ENCODE measurements around the gene FGF1.

FGF1 gene

GRCh38 chr5:142571371-142571770 is 114.5 kb downstream of the FGF1 start:
- no peak for DNase-seq

GRCh38 chr5:142569905-142570304 is 116.0 kb downstream of the FGF1 start:
- DNase-seq, result no peak

GRCh38 chr5:142568996-142569335 is 116.9 kb downstream of the FGF1 start:
- DNase-seq, result no peak

GRCh38 chr5:142568283-142568995 is 117.5 kb downstream of the FGF1 start:
- DNase-seq, result no peak

GRCh38 chr5:142561486-142562097 is 124.3 kb downstream of the FGF1 start:
- DNase-seq, result no peak

- DNase-seq, result no peak
Observed at GRCh38 chr5:142561029-142561428, 124.9 kb downstream of the FGF1 start.

- no peak for DNase-seq
Observed at GRCh38 chr5:142552107-142552506, 133.8 kb downstream of the FGF1 start.

GRCh38 chr5:142551338-142552067 is 134.4 kb downstream of the FGF1 start:
- DNase-seq, result peak in 2 of 3 donors; percentile 18 to 27

- DNase-seq, result no peak
Observed at GRCh38 chr5:142550471-142550870, 135.4 kb downstream of the FGF1 start.

- DNase-seq, result no peak
Observed at GRCh38 chr5:142549834-142550233, 136.1 kb downstream of the FGF1 start.

- DNase-seq, result peak; percentile 66 to 77 (median 76)
Observed at GRCh38 chr5:142548739-142549275, 137.1 kb downstream of the FGF1 start.

GRCh38 chr5:142547445-142548380 is 138.2 kb downstream of the FGF1 start:
- DNase-seq, result no peak

GRCh38 chr5:142545650-142546322 is 140.1 kb downstream of the FGF1 start:
- peak; percentile 18 to 46 (median 37) for DNase-seq

- no peak for DNase-seq
Observed at GRCh38 chr5:142544946-142545649, 140.8 kb downstream of the FGF1 start.

GRCh38 chr5:142544071-142544753 is 141.7 kb downstream of the FGF1 start:
- DNase-seq, result no peak

- no peak for DNase-seq
Observed at GRCh38 chr5:142542906-142543305, 143.0 kb downstream of the FGF1 start.

Measured in suppressor macrophage treated with lipopolysaccharide for 1 hour (primary cell).